DOHH2 (cell line): ENCODE measurements around the gene TMC4.

Experiments
- CTCF ChIP-seq: fragments of 200-600 bp; sonication (generic); IDR thresholded peaks from one replicate; pipeline ENCODE4 v1.5.1; 2014; ENCODE audit warnings: antibody characterized with exemption, mild to moderate bottlenecking, low read depth, low read length; ENCODE audit not compliant: poor library complexity, severe bottlenecking
- EZH2phosphoT487 ChIP-seq: fragments of 200-600 bp; sonication (generic); IDR thresholded peaks from 2 replicates; pipeline ENCODE4 v1.6.1; 2017; ENCODE audit warnings: borderline replicate concordance, mild to moderate bottlenecking, antibody characterized with exemption, low read length, moderate library complexity, mixed read lengths

- TF ChIP-seq CTCF (no peak), EZH2phosphoT487 (no peak)
Measured at GRCh38 chr19:54162884-54163283, 10.1 kb downstream of the TMC4 start.
